Measurements from ENCODE around the gene POLE. TPM values are rescaled to one million over a fixed set of nuclear protein-coding genes. Genes with fewer than 3 reads are reported as not detected.

POLE gene
- total RNA-seq, 1 experiment from 2014 or later, result 147 TPM

- no peak overlapping the region for H3K23ac ChIP-seq (ENCODE audit: insufficient read length, low read depth, low read length)
- H4K8ac ChIP-seq (replicated peaks; ENCODE audit: insufficient read length, low read depth, low read length), result no peak overlapping the region
- peak overlapping the region; percentile 49 for H3K4me2 ChIP-seq (ENCODE audit: insufficient read depth, insufficient read length, low read length)
- no peak overlapping the region for H4K91ac ChIP-seq (ENCODE audit: insufficient read length, low read depth, low read length)
- H2BK5ac ChIP-seq (ENCODE audit: insufficient read length, low read length), result no peak overlapping the region
- no peak overlapping the region for H3K18ac ChIP-seq (ENCODE audit: insufficient read length, low read depth, low read length)
- H3K27me3 ChIP-seq (ENCODE audit: insufficient read depth, low read length), result peaks cover 3% of the 10 kb centered on the region; the same call in 1 of the 2 replicates
- H3K4me1 ChIP-seq (ENCODE audit: insufficient read depth, low read length), result no peaks in the 10 kb centered on the region
- H3K9me3 ChIP-seq (ENCODE audit: control insufficient read depth, low read depth, low read length), result peaks cover 4% of the 10 kb centered on the region
- no peak overlapping the region for H2BK120ac ChIP-seq (ENCODE audit: low read depth, low read length, poor library complexity, severe bottlenecking)
- no peak overlapping the region for H2BK12ac ChIP-seq (ENCODE audit: insufficient read length, low read depth, low read length)
- Mint-ChIP-seq H3K9me3 (peaks cover 0 to 12% of the 10 kb centered on the region in 2 experiments; a peak in 2 of 5 replicates), H3K27ac (peak overlapping the region in 2 of 3 experiments; percentile 7 to 91; a peak in 6 of 7 replicates), H3K27me3 (ENCODE audit: low read depth) (no peaks in the 10 kb centered on the region), H3K36me3 (ENCODE audit: insufficient read depth in 1 of 3, low read depth in 3 of 3) (peaks cover 8 to 32% (median 30%) of the 10 kb centered on the region in 3 experiments; a peak in 6 of 7 replicates), H3K4me1 (peaks cover 6 to 13% of the 10 kb centered on the region in 2 experiments), H3K4me3 (peak overlapping the region; percentile 88 to 90)
- H3K27ac ChIP-seq (ENCODE audit: insufficient read length, low read depth, low read length), result no peak overlapping the region
- H2BK20ac ChIP-seq (ENCODE audit: low read depth, low read length, poor library complexity, severe bottlenecking), result no peak overlapping the region
- peaks cover 10% of the 10 kb centered on the region for H3K23me2 ChIP-seq (ENCODE audit: insufficient read length, low read depth, low read length, poor library complexity, severe bottlenecking)
- H3K14ac ChIP-seq (ENCODE audit: insufficient read depth, low read length), result no peak overlapping the region
- no peak overlapping the region for H3K56ac ChIP-seq (ENCODE audit: insufficient read length, low read depth, low read length)
- H2BK15ac ChIP-seq (ENCODE audit: low read depth, low read length), result no peak overlapping the region
- H3K9ac ChIP-seq (ENCODE audit: extremely low read depth, insufficient read length, low read length), result peak overlapping the region; percentile 18
- H3T11ph ChIP-seq (ENCODE audit: low read length), result no peak overlapping the region
- WGBS (ENCODE audit: extremely low coverage, insufficient read length, low lambda C conversion rate), result no CpG with 5 or more reads among the region's 26 CpGs
- no peak overlapping the region for H4K5ac ChIP-seq (ENCODE audit: insufficient read length, low read depth, low read length)
- H3K4ac ChIP-seq (ENCODE audit: low read depth, low read length), result no peak overlapping the region
- TF ChIP-seq, protein P1, sequence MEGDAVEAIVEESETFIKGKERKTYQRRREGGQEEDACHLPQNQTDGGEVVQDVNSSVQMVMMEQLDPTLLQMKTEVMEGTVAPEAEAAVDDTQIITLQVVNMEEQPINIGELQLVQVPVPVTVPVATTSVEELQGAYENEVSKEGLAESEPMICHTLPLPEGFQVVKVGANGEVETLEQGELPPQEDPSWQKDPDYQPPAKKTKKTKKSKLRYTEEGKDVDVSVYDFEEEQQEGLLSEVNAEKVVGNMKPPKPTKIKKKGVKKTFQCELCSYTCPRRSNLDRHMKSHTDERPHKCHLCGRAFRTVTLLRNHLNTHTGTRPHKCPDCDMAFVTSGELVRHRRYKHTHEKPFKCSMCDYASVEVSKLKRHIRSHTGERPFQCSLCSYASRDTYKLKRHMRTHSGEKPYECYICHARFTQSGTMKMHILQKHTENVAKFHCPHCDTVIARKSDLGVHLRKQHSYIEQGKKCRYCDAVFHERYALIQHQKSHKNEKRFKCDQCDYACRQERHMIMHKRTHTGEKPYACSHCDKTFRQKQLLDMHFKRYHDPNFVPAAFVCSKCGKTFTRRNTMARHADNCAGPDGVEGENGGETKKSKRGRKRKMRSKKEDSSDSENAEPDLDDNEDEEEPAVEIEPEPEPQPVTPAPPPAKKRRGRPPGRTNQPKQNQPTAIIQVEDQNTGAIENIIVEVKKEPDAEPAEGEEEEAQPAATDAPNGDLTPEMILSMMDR (conservative IDR thresholded peaks at IDR 0.05), result no peak
- H2AFZ ChIP-seq (ENCODE audit: low read length), result no peak overlapping the region
- no peak for DNase-seq
- H3K79me1 ChIP-seq (ENCODE audit: insufficient read depth, low read depth, low read length, poor library complexity, severe bottlenecking), result peaks cover 6% of the 10 kb centered on the region
- no peaks in the 10 kb centered on the region for H4K20me1 ChIP-seq (ENCODE audit: control insufficient read depth, insufficient read depth, insufficient read length)
- H2AK5ac ChIP-seq (ENCODE audit: insufficient read length, low read length), result no peak overlapping the region
- peaks cover 15% of the 10 kb centered on the region; the same call in 1 of the 2 replicates for H3K79me2 ChIP-seq (ENCODE audit: insufficient read depth, low read length)
Measured at GRCh38 chr12:132710043-132710404, 22.9 kb upstream of the POLE start.

All from H9 (cell line).